ENCODE measurements around the gene DLG2.

The DLG2 gene

DNA sequence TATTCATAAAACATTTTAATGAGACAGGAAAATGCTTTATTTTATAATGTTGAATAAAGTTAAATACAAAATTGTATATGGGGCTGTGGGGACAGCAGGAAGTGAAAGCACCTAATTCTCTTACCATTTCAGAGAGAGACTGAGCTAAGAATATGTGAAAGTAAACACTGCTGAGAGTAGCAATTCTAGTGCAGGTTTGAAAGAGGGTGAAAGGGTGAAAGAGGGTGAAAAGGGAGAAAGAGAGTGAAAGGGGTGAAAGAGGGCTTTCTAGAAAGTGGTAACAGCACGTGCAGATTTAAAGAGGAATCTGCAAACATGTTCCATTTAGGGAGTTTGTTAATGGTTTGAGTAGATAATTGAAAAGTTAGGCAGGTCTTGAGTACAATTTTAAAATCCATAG, 1689.0 kb downstream of the DLG2 start:
- no peak for FAIRE-seq
- TF ChIP-seq POLR2A (IDR thresholded peaks at IDR 0.05; ENCODE audit: low read depth, low read length) (no peak), PAX5 (IDR thresholded peaks at IDR 0.05; ENCODE audit: insufficient read depth, low read length, severe bottlenecking) (no peak), TAF1 (IDR thresholded peaks at IDR 0.05; ENCODE audit: low read depth, low read length) (no peak), SPI1 (IDR thresholded peaks at IDR 0.05; ENCODE audit: low read depth, low read length) (peak; percentile 22; the same call in 1 of the 2 replicates), POLR2AphosphoS5 (IDR thresholded peaks at IDR 0.05; ENCODE audit: low read depth, low read length) (no peak), POU2F2 (IDR thresholded peaks at IDR 0.05; ENCODE audit: low read depth, low read length) (no peak)
- no peak for DNase-seq (ENCODE audit: insufficient read length, low spot score)

DNA sequence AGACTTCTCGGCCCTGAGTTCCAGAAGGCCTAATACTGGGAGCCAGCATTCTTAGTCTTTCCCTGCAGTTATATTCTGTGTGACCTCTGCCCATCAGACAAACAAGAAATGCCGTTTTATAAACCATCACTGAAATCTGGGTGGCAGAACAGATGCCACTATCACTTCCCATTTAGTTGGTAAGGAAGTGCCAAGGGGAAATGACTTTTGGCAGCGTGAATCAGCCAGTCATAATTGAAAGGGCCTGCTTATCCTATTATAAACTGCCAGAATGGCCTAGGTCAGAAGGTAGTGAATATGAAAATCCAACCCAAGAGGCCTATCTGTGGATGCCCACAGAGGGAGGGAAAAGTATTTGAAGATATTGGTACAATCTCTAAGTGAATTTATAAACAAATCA, 1694.1 kb downstream of the DLG2 start:
- DNase-seq (ENCODE audit: insufficient read length, low spot score), result no peak
- FAIRE-seq, result no peak
- TF ChIP-seq SPI1 (IDR thresholded peaks at IDR 0.05; ENCODE audit: low read depth, low read length) (no peak), POLR2A (IDR thresholded peaks at IDR 0.05; ENCODE audit: low read depth, low read length) (no peak), TAF1 (IDR thresholded peaks at IDR 0.05; ENCODE audit: low read depth, low read length) (no peak), POLR2AphosphoS5 (IDR thresholded peaks at IDR 0.05; ENCODE audit: low read depth, low read length) (no peak), POU2F2 (IDR thresholded peaks at IDR 0.05; ENCODE audit: low read depth, low read length) (no peak), PAX5 (IDR thresholded peaks at IDR 0.05; ENCODE audit: insufficient read depth, low read length, severe bottlenecking) (no peak)

DNA sequence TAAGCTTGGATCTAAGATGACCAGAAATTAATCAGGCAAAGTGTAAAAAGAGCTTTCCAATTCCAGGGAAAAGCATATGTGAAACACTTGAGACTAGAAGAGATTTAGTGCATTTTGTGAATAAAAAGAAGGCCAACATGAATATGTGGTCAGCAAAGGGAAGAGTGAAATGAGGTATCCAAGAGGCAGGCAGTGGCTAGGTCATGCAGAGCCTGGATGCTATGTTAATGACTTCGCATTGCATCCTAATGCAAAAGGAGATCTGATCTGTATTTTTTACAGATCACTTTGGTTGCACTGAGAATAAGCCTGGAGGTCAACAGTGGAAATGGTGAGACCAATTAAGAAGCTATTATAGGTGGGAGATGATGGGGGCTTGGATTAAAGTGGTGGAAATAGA, 1699.7 kb downstream of the DLG2 start:
- no peak for DNase-seq (ENCODE audit: insufficient read length, low spot score)
- TF ChIP-seq POU2F2 (IDR thresholded peaks at IDR 0.05; ENCODE audit: low read depth, low read length) (no peak), SPI1 (IDR thresholded peaks at IDR 0.05; ENCODE audit: low read depth, low read length) (no peak), POLR2A (IDR thresholded peaks at IDR 0.05; ENCODE audit: low read depth, low read length) (no peak), PAX5 (IDR thresholded peaks at IDR 0.05; ENCODE audit: insufficient read depth, low read length, severe bottlenecking) (no peak), POLR2AphosphoS5 (IDR thresholded peaks at IDR 0.05; ENCODE audit: low read depth, low read length) (no peak), TAF1 (IDR thresholded peaks at IDR 0.05; ENCODE audit: low read depth, low read length) (no peak)
- no peak for FAIRE-seq

DNA sequence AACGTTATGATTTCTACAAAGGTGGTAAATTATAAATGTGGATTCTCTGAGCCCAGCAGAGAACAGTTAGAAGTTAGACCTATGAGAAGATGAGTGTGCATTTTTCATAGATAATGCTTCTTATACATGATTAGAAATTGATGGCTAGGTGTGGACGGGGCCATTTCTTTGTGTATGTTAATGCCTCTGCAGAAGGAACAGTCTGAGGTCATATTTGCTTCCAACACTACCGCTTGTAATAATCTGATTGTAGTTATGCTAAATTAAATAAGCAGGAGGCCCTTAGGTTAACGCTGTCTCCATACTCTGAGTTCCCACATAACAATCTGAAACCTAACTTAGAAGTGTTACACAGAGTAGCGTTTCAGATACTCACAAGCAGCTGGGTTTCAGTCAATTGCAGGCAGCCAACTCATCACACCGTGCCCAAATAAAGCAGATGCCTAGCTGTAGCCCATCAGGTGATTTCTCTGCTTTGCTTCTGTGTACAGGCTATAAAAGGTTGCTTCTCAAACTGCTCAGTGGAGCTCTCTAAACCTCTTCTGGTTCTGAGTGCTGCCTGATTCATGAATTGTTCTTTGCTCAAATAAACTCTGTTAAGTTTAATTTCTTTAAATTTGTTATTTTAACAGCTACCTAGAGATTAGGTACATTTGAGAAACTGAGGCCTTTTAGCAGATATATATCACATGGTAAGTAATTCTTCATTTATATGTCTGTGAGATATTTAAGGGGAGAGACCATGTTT, 1702.2 kb downstream of the DLG2 start:
- TF ChIP-seq PAX5 (IDR thresholded peaks at IDR 0.05; ENCODE audit: insufficient read depth, low read length, severe bottlenecking) (no peak), SPI1 (IDR thresholded peaks at IDR 0.05; ENCODE audit: low read depth, low read length) (no peak), POU2F2 (IDR thresholded peaks at IDR 0.05; ENCODE audit: low read depth, low read length) (no peak), TAF1 (IDR thresholded peaks at IDR 0.05; ENCODE audit: low read depth, low read length) (no peak), POLR2A (IDR thresholded peaks at IDR 0.05; ENCODE audit: low read depth, low read length) (no peak), POLR2AphosphoS5 (IDR thresholded peaks at IDR 0.05; ENCODE audit: low read depth, low read length) (no peak)
- DNase-seq (ENCODE audit: insufficient read length, low spot score) (no peak), FAIRE-seq (no peak)

- TF ChIP-seq PAX5 (IDR thresholded peaks at IDR 0.05; ENCODE audit: insufficient read depth, low read length, severe bottlenecking), result no peak
- no peak for TF ChIP-seq POU2F2 (IDR thresholded peaks at IDR 0.05; ENCODE audit: low read depth, low read length)
- no peak for TF ChIP-seq POLR2A (IDR thresholded peaks at IDR 0.05; ENCODE audit: low read depth, low read length)
- TF ChIP-seq SPI1 (IDR thresholded peaks at IDR 0.05; ENCODE audit: low read depth, low read length), result no peak
- TF ChIP-seq TAF1 (IDR thresholded peaks at IDR 0.05; ENCODE audit: low read depth, low read length), result no peak
- no peak for TF ChIP-seq POLR2AphosphoS5 (IDR thresholded peaks at IDR 0.05; ENCODE audit: low read depth, low read length)
These were observed 1703.2 kb downstream of the DLG2 start for GRCh38 chr11:83923961-83924360.

GRCh38 chr11:83922953-83923352, 1704.2 kb downstream of the DLG2 start:
- FAIRE-seq, result no peak
- DNase-seq (ENCODE audit: insufficient read length, low spot score), result no peak
- TF ChIP-seq POLR2A (IDR thresholded peaks at IDR 0.05; ENCODE audit: low read depth, low read length) (no peak), SPI1 (IDR thresholded peaks at IDR 0.05; ENCODE audit: low read depth, low read length) (no peak), PAX5 (IDR thresholded peaks at IDR 0.05; ENCODE audit: insufficient read depth, low read length, severe bottlenecking) (no peak), POU2F2 (IDR thresholded peaks at IDR 0.05; ENCODE audit: low read depth, low read length) (no peak)

More at GRCh38 chr11:83923961-83924360, 1703.2 kb downstream of the DLG2 start:
- DNase-seq (ENCODE audit: insufficient read length, low spot score) (no peak), FAIRE-seq (no peak)

- no peak for DNase-seq (ENCODE audit: insufficient read length, low spot score)
- TF ChIP-seq TAF1 (IDR thresholded peaks at IDR 0.05; ENCODE audit: low read depth, low read length) (no peak), POLR2A (IDR thresholded peaks at IDR 0.05; ENCODE audit: low read depth, low read length) (no peak), SPI1 (IDR thresholded peaks at IDR 0.05; ENCODE audit: low read depth, low read length) (no peak), POU2F2 (IDR thresholded peaks at IDR 0.05; ENCODE audit: low read depth, low read length) (no peak), PAX5 (IDR thresholded peaks at IDR 0.05; ENCODE audit: insufficient read depth, low read length, severe bottlenecking) (no peak), POLR2AphosphoS5 (IDR thresholded peaks at IDR 0.05; ENCODE audit: low read depth, low read length) (no peak)
- no peak for FAIRE-seq
These were observed 1704.8 kb downstream of the DLG2 start for GRCh38 chr11:83922318-83922717.

DNA sequence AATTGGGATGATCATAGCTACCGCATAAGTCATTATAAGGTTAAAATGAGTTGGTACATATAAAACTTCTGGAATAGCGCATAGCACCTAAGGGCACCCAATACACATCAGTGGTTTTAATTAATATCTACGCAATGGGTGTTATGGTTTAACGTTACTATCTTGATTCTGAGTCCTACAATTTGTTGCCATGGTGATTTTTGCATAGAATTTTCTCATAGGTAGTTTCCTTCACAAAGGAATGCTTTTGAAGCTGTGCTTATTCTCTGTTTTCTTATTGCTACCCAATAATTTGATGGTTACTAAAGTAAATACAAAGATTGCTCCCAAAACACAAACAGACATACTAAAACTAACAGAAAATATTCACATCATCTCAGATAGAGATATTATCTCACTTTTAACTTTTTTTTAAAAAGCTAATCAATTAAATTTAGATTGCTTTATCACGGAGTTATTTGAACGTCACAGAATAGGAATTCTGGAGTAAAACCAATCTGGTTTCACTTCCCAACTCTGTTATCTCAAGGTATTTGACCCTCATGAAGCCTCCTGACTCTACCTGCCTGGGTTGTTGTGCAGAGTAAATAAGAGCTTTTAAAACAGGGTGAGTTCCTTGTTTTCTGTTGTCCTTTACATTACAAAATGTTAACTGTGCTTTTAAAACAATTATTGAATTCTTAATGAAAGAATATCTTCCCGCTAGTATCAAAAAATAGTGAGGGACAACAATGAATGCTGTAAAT, 1705.5 kb downstream of the DLG2 start:
- no peak for DNase-seq (ENCODE audit: insufficient read length, low spot score)
- no peak for FAIRE-seq
- TF ChIP-seq POLR2A (IDR thresholded peaks at IDR 0.05; ENCODE audit: low read depth, low read length) (no peak), POU2F2 (IDR thresholded peaks at IDR 0.05; ENCODE audit: low read depth, low read length) (no peak), PAX5 (IDR thresholded peaks at IDR 0.05; ENCODE audit: insufficient read depth, low read length, severe bottlenecking) (no peak), SPI1 (IDR thresholded peaks at IDR 0.05; ENCODE audit: low read depth, low read length) (no peak), TAF1 (IDR thresholded peaks at IDR 0.05; ENCODE audit: low read depth, low read length) (no peak), POLR2AphosphoS5 (IDR thresholded peaks at IDR 0.05; ENCODE audit: low read depth, low read length) (no peak)

DNA sequence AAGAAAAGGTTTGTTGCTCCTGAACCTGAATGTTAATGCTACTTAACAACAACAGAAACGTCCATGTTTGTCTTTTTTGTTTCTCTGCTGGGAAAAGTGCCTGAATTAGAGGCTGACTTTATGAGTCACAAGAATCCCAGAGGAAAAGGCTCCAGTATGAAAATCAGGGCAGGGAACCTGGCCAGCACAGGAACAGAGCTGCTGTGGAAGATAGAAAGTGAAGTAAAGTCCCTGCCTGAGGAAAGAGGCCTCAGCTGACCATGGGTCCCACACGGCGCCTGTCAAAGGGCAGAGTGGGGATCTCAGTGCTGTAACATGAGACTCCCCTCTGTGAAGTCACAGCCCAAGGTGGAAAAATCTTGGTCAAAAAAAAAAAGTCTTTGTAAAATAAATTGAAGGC, 1708.7 kb downstream of the DLG2 start:
- TF ChIP-seq SPI1 (IDR thresholded peaks at IDR 0.05; ENCODE audit: low read depth, low read length), result no peak
- no peak for TF ChIP-seq POU2F2 (IDR thresholded peaks at IDR 0.05; ENCODE audit: low read depth, low read length)
- no peak for TF ChIP-seq POLR2AphosphoS5 (IDR thresholded peaks at IDR 0.05; ENCODE audit: low read depth, low read length)
- no peak for TF ChIP-seq TAF1 (IDR thresholded peaks at IDR 0.05; ENCODE audit: low read depth, low read length)
- TF ChIP-seq PAX5 (IDR thresholded peaks at IDR 0.05; ENCODE audit: insufficient read depth, low read length, severe bottlenecking), result no peak
- no peak for TF ChIP-seq POLR2A (IDR thresholded peaks at IDR 0.05; ENCODE audit: low read depth, low read length)
- FAIRE-seq (no peak), DNase-seq (ENCODE audit: insufficient read length, low spot score) (no peak)

All from GM12891 (cell line).